K562 (cell line): ENCODE data around the gene ZNF593OS. TPM values are rescaled to one million over a fixed set of nuclear protein-coding genes. Genes with fewer than 3 reads are reported as not detected.

Experiments used
- CTBP1 ChIP-seq: fragments of 450-650 bp; IDR thresholded peaks from 2 replicates; pipeline ENCODE4 v1.6.1; 2016; ENCODE audit warnings: borderline replicate concordance
- FOXA3 ChIP-seq, 2 experiments: fragments of 450-650 bp in 1 of 2; sonication (generic) in 1 of 2; formaldehyde crosslinking; IDR thresholded peaks in 1 of 2; conservative IDR thresholded peaks in 1 of 2; 2 replicates each; pipeline versions ENCODE4 v1.4.0 to v1.8.0; 2020 to 2022; ENCODE audit warnings: mild to moderate bottlenecking in 2 of 2, missing genetic modification reagents in 1 of 2
- MTF1 ChIP-seq: fragments of 250-450 bp; sonication (Bioruptor Pico); IDR thresholded peaks from 2 replicates; pipeline ENCODE4 v1.9.0; 2021; ENCODE audit warnings: moderate library complexity, mild to moderate bottlenecking, inconsistent platforms, borderline replicate concordance
- NCOA6 ChIP-seq: fragments of 450-650 bp; IDR thresholded peaks from 2 replicates; pipeline ENCODE4 v1.6.1; 2017; ENCODE audit warnings: mild to moderate bottlenecking
- NEUROD1 ChIP-seq: fragments of 150-350 bp; IDR thresholded peaks from 2 replicates; pipeline ENCODE4 v1.6.1; 2014; ENCODE audit warnings: borderline replicate concordance, low read length, low read depth; ENCODE audit not compliant: partially characterized antibody
- NFXL1 ChIP-seq: fragments of 450-650 bp; formaldehyde crosslinking; IDR thresholded peaks from 2 replicates; pipeline ENCODE4 v1.4.0; 2021; ENCODE audit warnings: mild to moderate bottlenecking
- STAG1 ChIP-seq: sonication (generic); formaldehyde crosslinking; IDR thresholded peaks from 2 replicates; pipeline ENCODE4 v1.5.0; 2020; ENCODE audit warnings: missing genetic modification reagents, borderline replicate concordance
- ZNF263 ChIP-seq: sonication (generic); formaldehyde crosslinking; IDR thresholded peaks from 2 replicates; pipeline ENCODE4 v1.8.0; 2022; ENCODE audit warnings: mild to moderate bottlenecking, missing genetic modification reagents, borderline replicate concordance
- ZNF561 ChIP-seq: fragments of 450-650 bp; formaldehyde crosslinking; conservative IDR thresholded peaks from 2 replicates; pipeline ENCODE4 v1.4.0; 2020; ENCODE audit warnings: mild to moderate bottlenecking, moderate library complexity
- ZNF780A ChIP-seq: fragments of 250-450 bp; sonication (Bioruptor Pico); IDR thresholded peaks from 2 replicates; pipeline ENCODE4 v1.5.0; 2021; ENCODE audit warnings: mild to moderate bottlenecking
- polyA plus RNA-seq, 8 experiments: library from polyadenylated mRNA; depleted of rRNA in 4 of 8; stranded (reverse) in 5 of 8; unstranded in 3 of 8; fragments of >200 nt; fragmentation: Nextera tagmentation in 2 of 8; fragmentation: Illumina TruSeq in 1 of 8; extraction: Ambion mirVana in 2 of 8; extraction: Trizol in 1 of 8; gene quantifications; 2 replicates each; pipeline versions ENCODE4 v1.2.1 to v1.2.3, GENCODE V29; 2011 to 2014; ENCODE audit warnings: inconsistent platforms in 1 of 8, missing spikeins in 1 of 8
- total RNA-seq, 7 experiments: library from RNA; depleted of rRNA in 6 of 7; stranded (reverse); fragments of >200 nt in 6 of 7; fragmentation: Illumina TruSeq in 2 of 7; extraction: Trizol in 2 of 7; gene quantifications; 2 replicates each; pipeline versions ENCODE4 v1.2.1 to v1.2.3, GENCODE V29; 2011 to 2021; ENCODE audit warnings: low replicate concordance in 1 of 7
- TF ChIP-seq, protein P1 (sequence below): fragments of 200-600 bp; sonication (generic); IDR thresholded peaks from one replicate; pipeline ENCODE4 v1.6.1; 2012; ENCODE audit warnings: mild to moderate bottlenecking, low read depth, low read length, inconsistent platforms
- TF ChIP-seq, protein P2 (sequence below): sonication (generic); formaldehyde crosslinking; IDR thresholded peaks from 2 replicates; pipeline ENCODE4 v1.8.1; 2023; ENCODE audit warnings: mild to moderate bottlenecking, missing genetic modification reagents
- TF ChIP-seq, protein P3 (sequence below): fragments of 450-650 bp; IDR thresholded peaks from 2 replicates; pipeline ENCODE4 v1.6.1; 2014; ENCODE audit warnings: low read depth, mild to moderate bottlenecking, moderate library complexity, borderline replicate concordance

Gene ZNF593OS
- total and polyA plus RNA-seq, 9 of the 15 experiments (the other 6 are each of a cell fraction or from before 2014, with no cell fraction given), result 0.24 to 0.27 TPM; not detected in 7

DNA sequence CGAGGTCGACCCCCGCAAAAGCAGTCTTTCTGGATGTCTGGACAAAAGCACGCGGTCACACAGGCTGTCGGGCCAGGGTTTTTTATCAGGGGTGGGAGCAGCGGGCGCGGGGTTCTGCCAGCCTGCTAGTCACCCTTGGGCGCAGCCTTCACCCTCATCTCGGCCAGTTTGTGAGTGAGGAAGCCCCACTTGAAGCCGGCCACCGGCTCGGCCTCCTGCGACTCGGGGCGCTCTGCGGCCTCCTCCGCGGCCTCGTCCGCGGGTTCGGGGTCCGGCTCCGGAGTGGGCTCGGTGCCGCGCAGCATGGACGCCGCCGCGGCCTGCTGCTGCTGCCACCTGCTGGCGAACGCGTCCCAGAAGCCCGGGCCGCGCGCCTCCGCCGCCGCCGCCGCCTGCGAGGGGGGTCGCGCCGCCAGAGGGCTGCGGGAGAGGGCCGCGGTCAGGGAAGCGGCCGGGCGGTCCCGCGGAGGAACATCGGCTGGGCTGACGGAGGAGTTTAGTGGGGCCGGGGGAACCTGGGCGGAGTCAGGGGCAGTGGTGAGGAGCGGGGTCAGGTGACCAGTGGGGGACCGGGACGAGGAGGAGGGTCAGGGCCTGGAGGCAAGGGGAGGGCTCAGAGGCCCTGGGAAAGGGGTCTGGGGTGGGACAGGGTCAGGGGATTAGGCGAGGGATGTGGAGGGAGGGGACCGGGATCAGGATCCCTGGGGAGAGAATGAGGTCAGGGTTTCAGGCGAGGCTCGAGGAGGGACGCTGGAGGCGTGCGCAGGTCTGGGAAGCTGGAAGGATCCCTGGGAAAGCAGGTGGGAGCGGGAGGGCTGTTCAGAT is 7.4 kb downstream of the ZNF593OS start (continued):
- peak; percentile 62; the same call in 1 of the 2 replicates for TF ChIP-seq STAG1 (CRISPR knock-in tag)
- peak; percentile 81 for TF ChIP-seq CTBP1
- no peak for TF ChIP-seq NEUROD1
- no peak for TF ChIP-seq ZNF561 (CRISPR knock-in tag)
- no peak for TF ChIP-seq ZNF780A (CRISPR knock-in tag)
- TF ChIP-seq FOXA3 (CRISPR knock-in tag; conservative IDR thresholded peaks at IDR 0.05 in 1 of 2, IDR thresholded peaks at IDR 0.05 in 1 of 2), result no peak
- TF ChIP-seq, protein P1, sequence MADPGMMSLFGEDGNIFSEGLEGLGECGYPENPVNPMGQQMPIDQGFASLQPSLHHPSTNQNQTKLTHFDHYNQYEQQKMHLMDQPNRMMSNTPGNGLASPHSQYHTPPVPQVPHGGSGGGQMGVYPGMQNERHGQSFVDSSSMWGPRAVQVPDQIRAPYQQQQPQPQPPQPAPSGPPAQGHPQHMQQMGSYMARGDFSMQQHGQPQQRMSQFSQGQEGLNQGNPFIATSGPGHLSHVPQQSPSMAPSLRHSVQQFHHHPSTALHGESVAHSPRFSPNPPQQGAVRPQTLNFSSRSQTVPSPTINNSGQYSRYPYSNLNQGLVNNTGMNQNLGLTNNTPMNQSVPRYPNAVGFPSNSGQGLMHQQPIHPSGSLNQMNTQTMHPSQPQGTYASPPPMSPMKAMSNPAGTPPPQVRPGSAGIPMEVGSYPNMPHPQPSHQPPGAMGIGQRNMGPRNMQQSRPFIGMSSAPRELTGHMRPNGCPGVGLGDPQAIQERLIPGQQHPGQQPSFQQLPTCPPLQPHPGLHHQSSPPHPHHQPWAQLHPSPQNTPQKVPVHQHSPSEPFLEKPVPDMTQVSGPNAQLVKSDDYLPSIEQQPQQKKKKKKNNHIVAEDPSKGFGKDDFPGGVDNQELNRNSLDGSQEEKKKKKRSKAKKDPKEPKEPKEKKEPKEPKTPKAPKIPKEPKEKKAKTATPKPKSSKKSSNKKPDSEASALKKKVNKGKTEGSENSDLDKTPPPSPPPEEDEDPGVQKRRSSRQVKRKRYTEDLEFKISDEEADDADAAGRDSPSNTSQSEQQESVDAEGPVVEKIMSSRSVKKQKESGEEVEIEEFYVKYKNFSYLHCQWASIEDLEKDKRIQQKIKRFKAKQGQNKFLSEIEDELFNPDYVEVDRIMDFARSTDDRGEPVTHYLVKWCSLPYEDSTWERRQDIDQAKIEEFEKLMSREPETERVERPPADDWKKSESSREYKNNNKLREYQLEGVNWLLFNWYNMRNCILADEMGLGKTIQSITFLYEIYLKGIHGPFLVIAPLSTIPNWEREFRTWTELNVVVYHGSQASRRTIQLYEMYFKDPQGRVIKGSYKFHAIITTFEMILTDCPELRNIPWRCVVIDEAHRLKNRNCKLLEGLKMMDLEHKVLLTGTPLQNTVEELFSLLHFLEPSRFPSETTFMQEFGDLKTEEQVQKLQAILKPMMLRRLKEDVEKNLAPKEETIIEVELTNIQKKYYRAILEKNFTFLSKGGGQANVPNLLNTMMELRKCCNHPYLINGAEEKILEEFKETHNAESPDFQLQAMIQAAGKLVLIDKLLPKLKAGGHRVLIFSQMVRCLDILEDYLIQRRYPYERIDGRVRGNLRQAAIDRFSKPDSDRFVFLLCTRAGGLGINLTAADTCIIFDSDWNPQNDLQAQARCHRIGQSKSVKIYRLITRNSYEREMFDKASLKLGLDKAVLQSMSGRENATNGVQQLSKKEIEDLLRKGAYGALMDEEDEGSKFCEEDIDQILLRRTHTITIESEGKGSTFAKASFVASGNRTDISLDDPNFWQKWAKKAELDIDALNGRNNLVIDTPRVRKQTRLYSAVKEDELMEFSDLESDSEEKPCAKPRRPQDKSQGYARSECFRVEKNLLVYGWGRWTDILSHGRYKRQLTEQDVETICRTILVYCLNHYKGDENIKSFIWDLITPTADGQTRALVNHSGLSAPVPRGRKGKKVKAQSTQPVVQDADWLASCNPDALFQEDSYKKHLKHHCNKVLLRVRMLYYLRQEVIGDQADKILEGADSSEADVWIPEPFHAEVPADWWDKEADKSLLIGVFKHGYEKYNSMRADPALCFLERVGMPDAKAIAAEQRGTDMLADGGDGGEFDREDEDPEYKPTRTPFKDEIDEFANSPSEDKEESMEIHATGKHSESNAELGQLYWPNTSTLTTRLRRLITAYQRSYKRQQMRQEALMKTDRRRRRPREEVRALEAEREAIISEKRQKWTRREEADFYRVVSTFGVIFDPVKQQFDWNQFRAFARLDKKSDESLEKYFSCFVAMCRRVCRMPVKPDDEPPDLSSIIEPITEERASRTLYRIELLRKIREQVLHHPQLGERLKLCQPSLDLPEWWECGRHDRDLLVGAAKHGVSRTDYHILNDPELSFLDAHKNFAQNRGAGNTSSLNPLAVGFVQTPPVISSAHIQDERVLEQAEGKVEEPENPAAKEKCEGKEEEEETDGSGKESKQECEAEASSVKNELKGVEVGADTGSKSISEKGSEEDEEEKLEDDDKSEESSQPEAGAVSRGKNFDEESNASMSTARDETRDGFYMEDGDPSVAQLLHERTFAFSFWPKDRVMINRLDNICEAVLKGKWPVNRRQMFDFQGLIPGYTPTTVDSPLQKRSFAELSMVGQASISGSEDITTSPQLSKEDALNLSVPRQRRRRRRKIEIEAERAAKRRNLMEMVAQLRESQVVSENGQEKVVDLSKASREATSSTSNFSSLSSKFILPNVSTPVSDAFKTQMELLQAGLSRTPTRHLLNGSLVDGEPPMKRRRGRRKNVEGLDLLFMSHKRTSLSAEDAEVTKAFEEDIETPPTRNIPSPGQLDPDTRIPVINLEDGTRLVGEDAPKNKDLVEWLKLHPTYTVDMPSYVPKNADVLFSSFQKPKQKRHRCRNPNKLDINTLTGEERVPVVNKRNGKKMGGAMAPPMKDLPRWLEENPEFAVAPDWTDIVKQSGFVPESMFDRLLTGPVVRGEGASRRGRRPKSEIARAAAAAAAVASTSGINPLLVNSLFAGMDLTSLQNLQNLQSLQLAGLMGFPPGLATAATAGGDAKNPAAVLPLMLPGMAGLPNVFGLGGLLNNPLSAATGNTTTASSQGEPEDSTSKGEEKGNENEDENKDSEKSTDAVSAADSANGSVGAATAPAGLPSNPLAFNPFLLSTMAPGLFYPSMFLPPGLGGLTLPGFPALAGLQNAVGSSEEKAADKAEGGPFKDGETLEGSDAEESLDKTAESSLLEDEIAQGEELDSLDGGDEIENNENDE, result no peak
- TF ChIP-seq, protein P2, sequence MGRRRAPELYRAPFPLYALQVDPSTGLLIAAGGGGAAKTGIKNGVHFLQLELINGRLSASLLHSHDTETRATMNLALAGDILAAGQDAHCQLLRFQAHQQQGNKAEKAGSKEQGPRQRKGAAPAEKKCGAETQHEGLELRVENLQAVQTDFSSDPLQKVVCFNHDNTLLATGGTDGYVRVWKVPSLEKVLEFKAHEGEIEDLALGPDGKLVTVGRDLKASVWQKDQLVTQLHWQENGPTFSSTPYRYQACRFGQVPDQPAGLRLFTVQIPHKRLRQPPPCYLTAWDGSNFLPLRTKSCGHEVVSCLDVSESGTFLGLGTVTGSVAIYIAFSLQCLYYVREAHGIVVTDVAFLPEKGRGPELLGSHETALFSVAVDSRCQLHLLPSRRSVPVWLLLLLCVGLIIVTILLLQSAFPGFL (CRISPR knock-in tag), result peak; percentile 92; the same call in 1 of the 2 replicates
- no peak for TF ChIP-seq ZNF263 (CRISPR knock-in tag)
- no peak for TF ChIP-seq NFXL1 (CRISPR knock-in tag)
- TF ChIP-seq MTF1 (CRISPR knock-in tag), result no peak
- TF ChIP-seq, protein P3, sequence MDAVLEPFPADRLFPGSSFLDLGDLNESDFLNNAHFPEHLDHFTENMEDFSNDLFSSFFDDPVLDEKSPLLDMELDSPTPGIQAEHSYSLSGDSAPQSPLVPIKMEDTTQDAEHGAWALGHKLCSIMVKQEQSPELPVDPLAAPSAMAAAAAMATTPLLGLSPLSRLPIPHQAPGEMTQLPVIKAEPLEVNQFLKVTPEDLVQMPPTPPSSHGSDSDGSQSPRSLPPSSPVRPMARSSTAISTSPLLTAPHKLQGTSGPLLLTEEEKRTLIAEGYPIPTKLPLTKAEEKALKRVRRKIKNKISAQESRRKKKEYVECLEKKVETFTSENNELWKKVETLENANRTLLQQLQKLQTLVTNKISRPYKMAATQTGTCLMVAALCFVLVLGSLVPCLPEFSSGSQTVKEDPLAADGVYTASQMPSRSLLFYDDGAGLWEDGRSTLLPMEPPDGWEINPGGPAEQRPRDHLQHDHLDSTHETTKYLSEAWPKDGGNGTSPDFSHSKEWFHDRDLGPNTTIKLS, result 0 out of 2 replicates have a peak, but pooled peaks have one; percentile 35
- no peak for TF ChIP-seq NCOA6
